CD8-positive, alpha-beta memory T cell (primary cell): ENCODE results near the gene TGFB1. TPM values are rescaled to one million over a fixed set of nuclear protein-coding genes. Genes with fewer than 3 reads are reported as not detected.

Experiments used
- CTCF ChIA-PET: fragments of 350-600 bp; sonication (Branson Sonifier 250); formaldehyde crosslinking; loops from one replicate; lab custom pipeline; 2021; ENCODE audit warnings: antibody characterized with exemption; lab: Charles Lee
- POLR2A ChIA-PET: fragments of 350-600 bp; sonication (Branson Sonifier 250); formaldehyde crosslinking; loops from one replicate; lab custom pipeline; 2021; ENCODE audit warnings: antibody characterized with exemption; lab: Charles Lee
- DNase-seq, 5 donors: peaks; one replicate each; pipeline versions ENCODE4 v3.0.0 to v3.0.0-alpha.2; 2020 to 2022; ENCODE audit warnings: mixed read lengths in 1 of 5
- H3K27ac ChIP-seq: one replicate; pipeline ENCODE4 v1.7.0; 2013; ENCODE audit warnings: low read depth, mild to moderate bottlenecking, low read length, moderate library complexity
- H3K27me3 ChIP-seq: 2 replicates; pipeline ENCODE4 v1.7.0; 2013; ENCODE audit warnings: low read length, mild to moderate bottlenecking; ENCODE audit not compliant: insufficient read depth, poor library complexity, severe bottlenecking
- H3K36me3 ChIP-seq: 2 replicates; pipeline ENCODE4 v1.7.0; 2013; ENCODE audit warnings: mild to moderate bottlenecking, low read length, moderate library complexity; ENCODE audit not compliant: insufficient read depth
- H3K4me1 ChIP-seq: 2 replicates; pipeline ENCODE4 v1.7.0; 2013; ENCODE audit warnings: mild to moderate bottlenecking, low read length, moderate library complexity; ENCODE audit not compliant: insufficient read depth
- H3K4me3 ChIP-seq: 2 replicates; pipeline ENCODE4 v1.7.0; 2013; ENCODE audit warnings: mild to moderate bottlenecking, low read length
- H3K9me3 ChIP-seq: 2 replicates; pipeline ENCODE4 v1.7.0; 2013; ENCODE audit warnings: mild to moderate bottlenecking, low read length
- H3K27ac Mint-ChIP-seq, 8 donors: one replicate each; pipeline ENCODE4 v1.8.0; 2020 to 2021; ENCODE audit warnings: mixed read lengths in 8 of 8, mild to moderate bottlenecking in 6 of 8, inconsistent platforms in 3 of 8, moderate library complexity in 3 of 8
- H3K27me3 Mint-ChIP-seq, 2 donors: one replicate each; pipeline ENCODE4 v1.8.0; 2020 to 2021; ENCODE audit warnings: mixed read lengths in 2 of 2, mild to moderate bottlenecking in 1 of 2, moderate library complexity in 1 of 2
- H3K36me3 Mint-ChIP-seq, 3 donors: one replicate each; pipeline ENCODE4 v1.8.0; 2020 to 2021; ENCODE audit warnings: mixed read lengths in 3 of 3, inconsistent platforms in 1 of 3, mild to moderate bottlenecking in 1 of 3
- H3K4me1 Mint-ChIP-seq, 3 donors: one replicate each; pipeline ENCODE4 v1.8.0; 2020 to 2021; ENCODE audit warnings: mixed read lengths in 3 of 3, inconsistent platforms in 1 of 3, mild to moderate bottlenecking in 1 of 3
- H3K4me3 Mint-ChIP-seq, 7 donors: one replicate each; pipeline ENCODE4 v1.8.0; 2020 to 2021; ENCODE audit warnings: mixed read lengths in 7 of 7, mild to moderate bottlenecking in 6 of 7, moderate library complexity in 4 of 7, inconsistent platforms in 2 of 7
- H3K9me3 Mint-ChIP-seq, 5 donors: one replicate each; pipeline ENCODE4 v1.8.0; 2020 to 2022; ENCODE audit warnings: mixed read lengths in 5 of 5, mild to moderate bottlenecking in 3 of 5, moderate library complexity in 2 of 5, inconsistent platforms in 1 of 5
- polyA plus RNA-seq: library from polyadenylated mRNA; unstranded; fragments of 300-500 nt; fragmentation: Illumina TruSeq; gene quantifications from one replicate; pipeline ENCODE4 v1.2.3, GENCODE V29; 2021
- total RNA-seq, 2 experiments: library from RNA; stranded (reverse); gene quantifications; one replicate each; pipeline ENCODE4 v1.2.3, GENCODE V29; 2021

The TGFB1 gene
- total and polyA plus RNA-seq, 3 experiments from 2014 or later: 104 to 161 (median 152) TPM

DNA sequence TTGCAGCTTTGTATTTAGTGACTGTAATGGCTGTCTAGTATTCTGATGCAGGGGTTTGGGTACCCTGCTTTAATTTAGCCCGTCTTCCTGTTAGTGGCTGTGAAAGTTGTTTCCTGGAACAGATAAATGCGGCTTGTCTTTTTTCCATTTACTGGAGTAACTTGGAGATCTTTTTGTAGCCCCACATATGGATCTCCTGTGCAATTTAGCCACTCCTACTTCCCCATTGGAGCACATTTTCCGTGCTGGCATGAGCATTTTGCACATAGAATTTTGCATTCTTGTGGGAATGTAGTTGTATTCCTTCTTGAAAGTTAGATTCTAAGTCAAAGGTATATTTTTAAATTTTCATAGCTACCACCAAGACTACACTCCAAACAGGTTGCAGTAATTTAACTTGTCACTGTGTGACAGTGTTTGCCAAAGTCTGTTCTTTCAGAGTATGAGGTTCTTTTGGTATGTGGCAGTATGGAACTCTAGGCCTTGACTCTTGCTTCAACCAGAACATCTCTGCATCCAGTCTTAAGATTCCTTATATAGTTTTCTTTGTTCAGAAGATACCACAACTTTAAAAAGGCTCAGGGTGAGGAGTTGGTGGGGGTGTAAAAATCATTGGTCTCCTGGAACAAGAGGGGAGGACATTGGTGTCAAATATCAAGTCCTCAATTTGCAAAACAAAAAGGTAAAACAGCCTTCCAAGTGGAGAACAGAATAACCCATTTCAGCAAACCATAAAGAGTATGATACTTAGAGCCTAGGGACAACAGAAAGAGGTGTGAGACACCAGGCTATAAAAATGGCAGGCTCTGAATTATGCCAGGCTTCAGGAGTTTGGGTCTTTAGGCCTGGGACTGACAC lies 64.8 kb downstream of the TGFB1 start:
- no peak overlapping the region for H3K27ac ChIP-seq
- Mint-ChIP-seq H3K9me3 (no peaks in the 10 kb centered on the region), H3K4me1 (peaks cover 8 to 23% (median 14%) of the 10 kb centered on the region in 3 donors), H3K27ac (peak overlapping the region; percentile 12 to 77 (median 56)), H3K4me3 (no peak overlapping the region), H3K36me3 (peaks cover 9 to 88% (median 24%) of the 10 kb centered on the region in 3 donors), H3K27me3 (no peaks in the 10 kb centered on the region)
- H3K36me3 ChIP-seq: peaks cover 65% of the 10 kb centered on the region
- H3K9me3 ChIP-seq: no peaks in the 10 kb centered on the region
- DNase-seq: no peak
- ChIA-PET CTCF (interaction anchor here (0.6 to 1.3 kb wide), 6 partner anchors 19 to 147 kb away, joined by 3 to 4 read pairs (median 3); partner anchors contain the start of gene CCDC97), POLR2A (no interaction called here)
- peaks cover 5% of the 10 kb centered on the region for H3K4me1 ChIP-seq
- no peaks in the 10 kb centered on the region for H3K27me3 ChIP-seq
- no peak overlapping the region for H3K4me3 ChIP-seq

Other genes starting within 250 kb of the TGFB1 start
- gene CYP2F1, start 239.5 kb downstream of the TGFB1 start, total RNA-seq: not detected
- not detected for gene CYP2F1, start 239.5 kb downstream of the TGFB1 start, polyA plus RNA-seq
- gene CYP2S1, start 160.7 kb downstream of the TGFB1 start, total RNA-seq: not detected
- not detected for gene CYP2S1, start 160.7 kb downstream of the TGFB1 start, polyA plus RNA-seq
- gene AXL, start 134.7 kb downstream of the TGFB1 start, total RNA-seq: under 1 TPM; 0.09 to 0.11 TPM
- gene AXL, start 134.7 kb downstream of the TGFB1 start, polyA plus RNA-seq: 0.43 TPM
- 100 to 1,000 TPM; 270 to 279 TPM for gene HNRNPUL1, start 89.5 kb downstream of the TGFB1 start, total RNA-seq
- 100 TPM for gene HNRNPUL1, start 89.5 kb downstream of the TGFB1 start, polyA plus RNA-seq
- 10 to 100 TPM; 31.7 to 32.1 TPM for gene CCDC97, start 43.8 kb downstream of the TGFB1 start, total RNA-seq
- 29.7 TPM for gene CCDC97, start 43.8 kb downstream of the TGFB1 start, polyA plus RNA-seq
- gene B9D2, start 10.2 kb upstream of the TGFB1 start, total RNA-seq: 1 to 10 TPM; 8.5 to 9.7 TPM
- gene B9D2, start 10.2 kb upstream of the TGFB1 start, polyA plus RNA-seq: 15.4 TPM
- 1 to 10 TPM; 2.6 to 3.8 TPM for gene TMEM91, start 22.6 kb upstream of the TGFB1 start, total RNA-seq
- 3.7 TPM for gene TMEM91, start 22.6 kb upstream of the TGFB1 start, polyA plus RNA-seq
- 10 to 100 TPM; 48.5 to 52.3 TPM for gene EXOSC5, start 43.4 kb upstream of the TGFB1 start, total RNA-seq
- 49.5 TPM for gene EXOSC5, start 43.4 kb upstream of the TGFB1 start, polyA plus RNA-seq
- 10 to 100 TPM; 18.5 to 23.5 TPM for gene BCKDHA, start 43.9 kb upstream of the TGFB1 start, total RNA-seq
- gene BCKDHA, start 43.9 kb upstream of the TGFB1 start, polyA plus RNA-seq: 52.1 TPM
- gene B3GNT8, start 73.5 kb upstream of the TGFB1 start, total RNA-seq: under 1 TPM; 0.66 to 0.91 TPM
- 11.1 TPM for gene B3GNT8, start 73.5 kb upstream of the TGFB1 start, polyA plus RNA-seq
- gene DMAC2, start 86.0 kb upstream of the TGFB1 start, total RNA-seq: 10 to 100 TPM; 74.1 to 76.2 TPM
- 56.8 TPM for gene DMAC2, start 86.0 kb upstream of the TGFB1 start, polyA plus RNA-seq
- gene ERICH4, start 89.2 kb upstream of the TGFB1 start, total RNA-seq: not detected
- not detected for gene ERICH4, start 89.2 kb upstream of the TGFB1 start, polyA plus RNA-seq
- gene CEACAM21, start 222.2 kb upstream of the TGFB1 start, total RNA-seq: 10 to 100 TPM; 26.8 to 29.2 TPM
- gene CEACAM21, start 222.2 kb upstream of the TGFB1 start, polyA plus RNA-seq: 46.6 TPM